Mesendoderm (in vitro differentiated cells): ENCODE measurements around the gene SEMA4C.

ENCODE experiments used
- DNase-seq: peaks from one replicate; pipeline ENCODE4 v3.0.0; 2013
- H2AK5ac ChIP-seq: 2 replicates; pipeline ENCODE4 v1.6.1; 2013; ENCODE audit warnings: low read length, inconsistent platforms
- H2BK120ac ChIP-seq: 2 replicates; pipeline ENCODE4 v1.6.1; 2013; ENCODE audit warnings: low read depth, mild to moderate bottlenecking, low read length, moderate library complexity, mixed read lengths
- H2BK15ac ChIP-seq: replicated peaks from 2 replicates; pipeline ENCODE4 v1.6.1; 2013; ENCODE audit warnings: low read depth, mild to moderate bottlenecking, moderate library complexity
- H2BK5ac ChIP-seq: 2 replicates; pipeline ENCODE4 v1.6.1; 2013; ENCODE audit warnings: low read length, inconsistent platforms
- H3K18ac ChIP-seq: 2 replicates; pipeline ENCODE4 v1.6.1; 2013; ENCODE audit warnings: mild to moderate bottlenecking, low read length, mixed read lengths
- H3K23ac ChIP-seq: one replicate; pipeline ENCODE4 v1.6.1; 2013; ENCODE audit warnings: low read length
- H3K27ac ChIP-seq: 2 replicates; pipeline ENCODE4 v1.5.1; 2013; ENCODE audit warnings: low read depth, mild to moderate bottlenecking, inconsistent platforms, low read length, moderate library complexity
- H3K27me3 ChIP-seq: 2 replicates; pipeline ENCODE4 v1.6.1; 2013; ENCODE audit warnings: low read length, control low read depth, mild to moderate bottlenecking, inconsistent platforms; ENCODE audit not compliant: insufficient read depth, poor library complexity
- H3K36me3 ChIP-seq: 2 replicates; pipeline ENCODE4 v1.6.1; 2013; ENCODE audit warnings: low read length, inconsistent platforms; ENCODE audit not compliant: control insufficient read depth, insufficient read depth
- H3K4ac ChIP-seq: one replicate; pipeline ENCODE4 v1.6.1; 2013; ENCODE audit warnings: low read depth, mild to moderate bottlenecking, low read length, moderate library complexity
- H3K4me1 ChIP-seq: 2 replicates; pipeline ENCODE4 v1.6.1; 2013; ENCODE audit warnings: low read depth, low read length, inconsistent platforms; ENCODE audit not compliant: control insufficient read depth
- H3K4me2 ChIP-seq: 2 replicates; pipeline ENCODE4 v1.6.1; 2013; ENCODE audit warnings: low read length
- H3K4me3 ChIP-seq: 2 replicates; pipeline ENCODE4 v1.5.1; 2013; ENCODE audit warnings: mild to moderate bottlenecking, low read length
- H3K56ac ChIP-seq: one replicate; pipeline ENCODE4 v1.6.1; 2013; ENCODE audit warnings: low read length
- H3K79me1 ChIP-seq: 2 replicates; pipeline ENCODE4 v1.6.1; 2013; ENCODE audit warnings: low read length, inconsistent platforms
- H3K79me2 ChIP-seq: 2 replicates; pipeline ENCODE4 v1.6.1; 2013; ENCODE audit warnings: mild to moderate bottlenecking, low read length; ENCODE audit not compliant: control insufficient read depth, insufficient read depth
- H3K9ac ChIP-seq: 2 replicates; pipeline ENCODE4 v1.6.1; 2013; ENCODE audit warnings: low read length, inconsistent platforms
- H4K5ac ChIP-seq: one replicate; pipeline ENCODE4 v1.6.1; 2013; ENCODE audit warnings: low read length
- H4K8ac ChIP-seq: one replicate; pipeline ENCODE4 v1.6.1; 2013; ENCODE audit warnings: low read depth, mild to moderate bottlenecking, control low read depth, low read length, moderate library complexity
- WGBS: extraction: QIAGEN DNeasy Blood & Tissue Kit; methylation state at CpG from one replicate; pipeline ENCODE4 v1.1.7; 2013; ENCODE audit warnings: low lambda C conversion rate, missing lambda C conversion rate; ENCODE audit not compliant: insufficient coverage; ENCODE audit errors: extremely low coverage; 5-methylcytosine and 5-hydroxymethylcytosine counted together

The SEMA4C gene

GRCh38 chr2:96898641-96899412 lies 28.9 kb upstream of the SEMA4C start:
- no peak for DNase-seq
- Histone ChIP-seq H2BK5ac (no peak overlapping the region), H2BK120ac (no peak overlapping the region), H3K9ac (no peak overlapping the region), H3K56ac (peak overlapping the region; percentile 28), H3K27me3 (no peaks in the 10 kb centered on the region), H3K79me2 (no peaks in the 10 kb centered on the region), H3K4ac (no peak overlapping the region), H3K4me2 (no peak overlapping the region), H3K4me3 (no peak overlapping the region), H3K23ac (no peak overlapping the region), H3K27ac (no peak overlapping the region), H4K5ac (no peak overlapping the region), H4K8ac (no peak overlapping the region), H2BK15ac (no peak overlapping the region), H2AK5ac (no peak overlapping the region), H3K36me3 (no peaks in the 10 kb centered on the region), H3K79me1 (no peaks in the 10 kb centered on the region), H3K18ac (no peak overlapping the region), H3K4me1 (no peaks in the 10 kb centered on the region)
- no CpG with 5 or more reads among the region's 11 CpGs for WGBS

GRCh38 chr2:96898135-96898505 lies 28.2 kb upstream of the SEMA4C start:
- Histone ChIP-seq H4K5ac (no peak overlapping the region), H3K79me1 (no peaks in the 10 kb centered on the region), H2AK5ac (no peak overlapping the region), H3K4me2 (no peak overlapping the region), H3K18ac (no peak overlapping the region), H3K4ac (no peak overlapping the region), H2BK15ac (no peak overlapping the region), H2BK5ac (no peak overlapping the region), H3K27me3 (no peaks in the 10 kb centered on the region), H3K56ac (no peak overlapping the region), H3K9ac (no peak overlapping the region), H3K36me3 (no peaks in the 10 kb centered on the region), H2BK120ac (no peak overlapping the region), H3K23ac (no peak overlapping the region), H3K4me3 (no peak overlapping the region), H3K79me2 (no peaks in the 10 kb centered on the region), H3K27ac (no peak overlapping the region), H4K8ac (no peak overlapping the region), H3K4me1 (no peaks in the 10 kb centered on the region)
- no peak for DNase-seq
- no CpG with 5 or more reads among the region's 8 CpGs for WGBS

GRCh38 chr2:96897491-96898134 lies 27.7 kb upstream of the SEMA4C start:
- no CpG with 5 or more reads among the region's 11 CpGs for WGBS
- no peak overlapping the region for H3K23ac ChIP-seq

GRCh38 chr2:96895746-96896651 lies 26.1 kb upstream of the SEMA4C start:
- H3K9ac ChIP-seq: no peak overlapping the region
- no peak overlapping the region for H3K23ac ChIP-seq
- H2BK5ac ChIP-seq: no peak overlapping the region
- no peak overlapping the region for H3K56ac ChIP-seq
- no peak overlapping the region for H2BK120ac ChIP-seq
- no peaks in the 10 kb centered on the region for H3K36me3 ChIP-seq
- peaks cover 10% of the 10 kb centered on the region for H3K4me1 ChIP-seq
- H2BK15ac ChIP-seq: no peak overlapping the region
- no peaks in the 10 kb centered on the region for H3K79me2 ChIP-seq
- H3K4me2 ChIP-seq: no peak overlapping the region
- WGBS: no CpG with 5 or more reads among the region's 18 CpGs
- H3K27ac ChIP-seq: no peak overlapping the region
- no peak overlapping the region for H3K4ac ChIP-seq
- no peak overlapping the region for H3K18ac ChIP-seq
- DNase-seq: no peak
- no peaks in the 10 kb centered on the region for H3K79me1 ChIP-seq
- no peak overlapping the region for H3K4me3 ChIP-seq
- H4K5ac ChIP-seq: no peak overlapping the region
- H4K8ac ChIP-seq: no peak overlapping the region
- H2AK5ac ChIP-seq: peak overlapping the region; percentile 38
- no peaks in the 10 kb centered on the region for H3K27me3 ChIP-seq

More at GRCh38 chr2:96897491-96898134, 27.7 kb upstream of the SEMA4C start:
- H3K56ac ChIP-seq: peak overlapping the region; percentile 25
- H4K5ac ChIP-seq: no peak overlapping the region
- H3K4ac ChIP-seq: no peak overlapping the region
- H2BK15ac ChIP-seq: no peak overlapping the region
- DNase-seq: no peak
- H3K27me3 ChIP-seq: no peaks in the 10 kb centered on the region
- no peak overlapping the region for H3K18ac ChIP-seq
- H3K4me2 ChIP-seq: no peak overlapping the region
- no peaks in the 10 kb centered on the region for H3K36me3 ChIP-seq
- no peak overlapping the region for H3K4me3 ChIP-seq
- H3K79me2 ChIP-seq: no peaks in the 10 kb centered on the region
- H3K9ac ChIP-seq: no peak overlapping the region
- H3K79me1 ChIP-seq: no peaks in the 10 kb centered on the region
- H3K4me1 ChIP-seq: no peaks in the 10 kb centered on the region
- H2BK5ac ChIP-seq: no peak overlapping the region
- no peak overlapping the region for H4K8ac ChIP-seq
- no peak overlapping the region for H2AK5ac ChIP-seq
- no peak overlapping the region for H3K27ac ChIP-seq
- H2BK120ac ChIP-seq: no peak overlapping the region

- no peak overlapping the region for H3K4ac ChIP-seq
- H2AK5ac ChIP-seq: peak overlapping the region; percentile 38
- H4K5ac ChIP-seq: no peak overlapping the region
- H3K18ac ChIP-seq: no peak overlapping the region
- H3K27ac ChIP-seq: no peak overlapping the region
- H2BK15ac ChIP-seq: no peak overlapping the region
- H4K8ac ChIP-seq: no peak overlapping the region
- H3K23ac ChIP-seq: no peak overlapping the region
- peaks cover 12% of the 10 kb centered on the region for H3K4me1 ChIP-seq
- no peaks in the 10 kb centered on the region for H3K36me3 ChIP-seq
- H2BK5ac ChIP-seq: no peak overlapping the region
- no peak overlapping the region for H3K4me3 ChIP-seq
- no peak overlapping the region for H3K9ac ChIP-seq
- H3K56ac ChIP-seq: no peak overlapping the region
- 100% methylated on average over 1 of the region's 10 CpGs for WGBS
- H3K27me3 ChIP-seq: no peaks in the 10 kb centered on the region
- DNase-seq: no peak
- H2BK120ac ChIP-seq: no peak overlapping the region
- H3K79me2 ChIP-seq: no peaks in the 10 kb centered on the region
- no peak overlapping the region for H3K4me2 ChIP-seq
- no peaks in the 10 kb centered on the region for H3K79me1 ChIP-seq
Observed at GRCh38 chr2:96895032-96895745, 25.3 kb upstream of the SEMA4C start.
